ENCODE measurements around the gene STPG2.

The STPG2 gene

DNA sequence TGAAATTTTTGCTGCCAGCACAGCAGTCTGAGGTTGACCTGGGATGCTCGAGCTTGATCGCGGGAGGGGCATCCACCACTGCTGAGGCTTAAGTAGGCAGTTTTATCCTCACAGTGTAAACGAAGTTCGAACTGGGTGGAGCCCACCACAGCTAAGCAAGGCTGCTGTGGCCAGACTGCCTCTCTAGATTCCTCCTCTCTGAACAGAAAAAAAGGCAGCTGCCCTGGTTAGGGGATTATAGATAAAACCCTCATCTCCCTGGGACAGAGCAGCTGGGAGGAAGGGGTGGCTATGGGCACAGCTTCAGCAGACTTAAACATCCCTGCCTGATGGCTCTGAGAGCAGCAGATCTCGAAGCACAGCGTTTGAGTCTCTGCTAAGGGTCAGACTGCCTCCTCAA lies 314.6 kb downstream of the STPG2 start:
- DNase-seq: no peak

DNA sequence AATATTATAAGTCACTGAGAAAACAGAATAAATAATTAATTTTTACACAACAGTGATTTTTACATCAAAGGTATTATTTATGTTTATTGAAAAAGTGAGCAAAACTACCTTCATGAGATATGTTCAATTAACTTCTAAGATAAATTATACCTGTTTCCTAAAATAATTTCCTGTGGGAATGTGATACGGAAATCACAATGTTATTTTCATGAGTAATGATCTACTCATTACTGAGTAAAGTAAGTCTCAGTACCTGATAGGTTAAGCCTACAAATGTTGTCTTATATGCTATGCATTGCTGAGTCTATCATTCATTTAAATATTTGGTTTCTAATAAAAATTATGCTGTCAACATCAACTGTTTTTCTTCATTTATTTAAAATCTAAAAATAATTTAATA lies 324.0 kb downstream of the STPG2 start:
- no peak for DNase-seq

DNA sequence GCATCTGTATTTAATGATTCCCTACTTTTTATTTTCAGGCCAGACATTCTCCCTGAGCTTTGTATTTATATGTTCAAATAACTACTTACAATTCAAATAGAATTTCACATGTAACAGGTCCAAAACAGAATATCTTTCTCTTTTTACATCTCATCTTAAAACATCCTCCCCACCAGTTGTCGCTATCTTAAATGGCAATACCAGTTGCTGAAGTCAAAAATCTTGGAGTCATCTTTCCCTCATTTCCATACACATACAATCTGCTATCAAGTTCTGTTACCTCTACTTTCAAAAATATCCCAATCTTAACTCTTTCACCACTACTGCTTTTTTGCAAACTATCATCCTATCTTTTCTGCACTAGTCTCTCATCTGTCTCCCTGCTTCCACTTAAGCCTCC lies 330.5 kb downstream of the STPG2 start:
- no peak for DNase-seq

DNA sequence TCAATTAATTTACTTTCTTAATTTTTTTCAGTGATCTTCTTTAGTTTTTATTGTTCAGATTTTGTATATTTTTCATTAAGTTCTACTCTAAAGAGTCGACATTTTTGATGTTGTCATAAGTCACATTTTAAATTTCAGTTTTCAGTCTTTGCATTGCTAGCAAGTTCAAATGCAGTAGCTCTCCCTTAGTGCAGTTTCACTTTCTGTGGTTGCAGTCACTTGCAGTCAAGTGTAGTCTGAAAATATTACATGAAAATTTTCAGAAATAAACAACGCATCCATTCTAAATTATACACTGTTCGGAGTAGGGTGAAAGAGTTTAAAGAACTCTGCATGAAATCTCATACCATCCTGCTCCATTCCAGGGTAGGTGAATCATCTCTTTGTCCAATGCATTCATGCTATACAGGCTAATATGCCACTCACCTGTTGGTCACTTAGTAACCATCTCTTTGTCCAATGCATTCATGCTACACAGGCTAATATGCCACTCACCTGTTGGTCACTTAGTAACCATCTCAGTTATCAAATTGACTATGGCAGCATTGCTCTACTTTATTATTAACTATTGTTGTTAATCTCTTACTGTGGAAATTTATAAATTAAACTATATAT lies 356.9 kb downstream of the STPG2 start:
- DNase-seq: no peak

DNA sequence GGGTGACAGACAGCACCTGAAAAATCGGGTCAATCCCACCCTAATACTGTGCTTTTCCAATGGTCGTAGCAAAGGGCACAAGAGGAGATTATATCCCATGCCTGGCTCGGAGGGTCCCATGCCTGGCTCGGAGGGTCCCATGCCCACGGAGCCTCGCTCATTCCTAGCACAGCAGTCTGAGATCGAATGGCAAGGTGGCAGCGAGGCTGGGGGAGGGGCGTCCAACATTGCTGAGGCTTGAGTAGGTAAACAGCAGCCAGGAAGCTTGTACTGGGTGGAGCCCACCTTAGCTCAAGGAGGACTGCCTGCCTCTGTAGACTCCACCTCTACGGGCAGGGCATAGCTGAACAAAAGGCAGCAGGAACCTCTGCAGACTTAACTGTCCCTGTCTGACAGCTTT lies 365.1 kb downstream of the STPG2 start:
- DNase-seq: no peak

DNA sequence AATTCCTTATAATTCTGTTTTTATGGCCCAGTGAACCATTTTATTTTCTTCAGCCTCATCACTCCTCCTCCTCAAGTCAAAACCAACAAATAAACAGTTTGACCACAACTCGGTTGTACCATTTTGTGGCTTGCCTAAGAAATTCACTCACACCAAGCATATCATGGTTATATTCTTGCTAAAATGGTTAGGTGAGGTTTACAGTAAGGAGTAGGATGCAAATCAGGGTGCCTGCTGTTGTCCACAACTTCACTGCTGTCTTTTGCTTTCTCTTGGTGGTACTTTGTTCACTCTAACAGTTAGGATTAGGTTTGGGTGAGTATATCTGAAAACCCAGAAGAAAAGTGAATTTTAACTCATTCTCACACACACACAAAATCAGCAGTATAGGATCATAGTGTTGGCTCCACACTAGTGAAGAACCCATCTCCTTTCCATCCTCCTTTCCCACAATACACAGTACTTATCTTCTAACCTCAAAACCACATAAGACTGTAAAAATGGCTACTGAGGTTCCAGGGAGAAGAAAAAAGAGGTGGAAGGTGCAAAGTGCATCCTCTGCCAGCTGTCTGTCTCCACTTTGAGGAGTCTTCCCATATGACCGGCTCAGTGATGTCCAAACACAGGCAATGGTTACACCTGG lies 368.8 kb downstream of the STPG2 start:
- DNase-seq: no peak

DNA sequence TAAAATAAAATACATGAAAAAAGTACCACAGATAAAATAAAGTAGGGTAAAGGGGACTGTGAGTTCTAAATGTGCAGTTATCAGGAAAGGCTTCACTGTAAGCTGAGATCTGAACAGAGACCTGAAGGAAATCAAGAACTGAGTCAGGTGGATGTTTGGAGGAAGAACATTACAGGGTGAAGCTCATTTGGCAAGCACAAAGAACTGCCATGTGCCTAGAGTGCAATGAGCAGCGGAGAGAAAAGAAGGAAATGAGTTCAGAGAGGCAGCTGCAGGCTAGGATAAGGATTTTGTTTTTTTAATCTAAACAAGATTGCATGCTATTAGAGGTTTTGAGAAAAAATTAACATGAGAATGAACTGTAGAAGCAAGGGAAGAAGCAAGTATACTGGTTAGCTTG lies 373.1 kb downstream of the STPG2 start:
- DNase-seq: no peak

DNA sequence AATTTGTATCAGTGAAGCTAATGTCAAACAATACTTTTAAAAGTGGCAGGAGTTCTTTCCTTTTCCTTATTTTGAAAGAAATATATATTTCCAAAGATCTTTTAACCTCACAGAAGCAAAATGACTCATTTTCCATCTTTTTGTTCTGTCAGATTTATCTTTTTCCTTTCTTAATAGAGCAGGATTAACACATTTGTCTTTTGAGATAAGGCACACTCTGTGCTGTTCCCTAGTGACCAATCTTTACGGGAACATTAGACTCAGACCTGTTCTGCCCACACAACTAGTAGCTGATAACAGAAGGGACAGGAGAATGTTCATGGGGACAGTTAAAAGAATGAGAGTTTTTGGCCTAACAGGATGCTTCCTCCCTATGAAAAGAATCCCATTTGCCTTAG lies 381.2 kb downstream of the STPG2 start:
- DNase-seq: no peak

DNA sequence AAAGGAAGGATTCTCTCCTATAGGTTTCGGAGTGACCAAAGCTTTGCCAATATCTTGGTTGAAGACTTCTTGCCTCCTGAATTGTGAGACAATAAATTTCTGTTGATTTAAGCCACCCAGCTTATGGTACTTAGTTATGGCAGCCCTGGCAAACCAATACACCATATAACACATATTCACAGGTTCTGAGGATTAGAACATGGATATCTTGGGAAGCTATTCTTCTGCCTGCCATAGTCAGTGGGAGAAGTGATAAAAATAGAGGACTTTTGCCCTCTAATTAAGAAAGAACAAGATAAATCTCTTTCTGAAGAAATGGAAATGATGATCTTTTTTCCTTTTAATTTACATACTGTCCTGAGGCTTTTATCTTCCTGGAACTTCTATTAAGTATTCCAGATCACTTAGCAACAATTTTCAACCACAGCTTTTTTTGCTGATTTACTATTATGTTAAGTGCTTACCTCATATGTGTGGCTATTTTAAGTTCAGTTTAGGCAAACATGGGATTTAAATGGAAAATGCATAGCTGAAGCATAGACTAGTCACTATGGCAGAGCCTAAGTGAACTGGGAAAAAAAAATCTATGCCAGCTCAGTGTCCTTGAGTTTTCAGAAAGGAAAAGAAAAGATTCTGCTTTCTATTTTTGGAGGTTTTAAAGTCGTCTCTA lies 381.7 kb downstream of the STPG2 start:
- no peak for DNase-seq

DNA sequence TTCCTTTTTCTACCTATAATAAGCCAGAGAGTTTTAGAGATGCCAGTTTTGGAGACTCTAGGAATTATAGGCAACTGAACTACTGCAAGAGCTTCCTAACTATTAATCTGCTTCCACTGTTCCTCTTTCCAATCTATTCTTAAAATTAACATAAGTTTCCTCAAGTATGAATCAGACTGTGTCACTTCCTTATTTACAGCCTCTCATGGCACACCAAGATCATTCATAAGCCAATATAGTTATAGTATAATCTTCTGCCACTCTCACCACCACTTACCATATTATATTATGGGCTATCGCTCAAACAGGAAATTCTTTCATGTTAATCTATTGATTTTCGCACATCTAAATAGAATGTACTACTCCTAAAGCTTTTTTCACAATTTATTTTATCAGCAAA lies 383.5 kb downstream of the STPG2 start:
- no peak for DNase-seq

DNA sequence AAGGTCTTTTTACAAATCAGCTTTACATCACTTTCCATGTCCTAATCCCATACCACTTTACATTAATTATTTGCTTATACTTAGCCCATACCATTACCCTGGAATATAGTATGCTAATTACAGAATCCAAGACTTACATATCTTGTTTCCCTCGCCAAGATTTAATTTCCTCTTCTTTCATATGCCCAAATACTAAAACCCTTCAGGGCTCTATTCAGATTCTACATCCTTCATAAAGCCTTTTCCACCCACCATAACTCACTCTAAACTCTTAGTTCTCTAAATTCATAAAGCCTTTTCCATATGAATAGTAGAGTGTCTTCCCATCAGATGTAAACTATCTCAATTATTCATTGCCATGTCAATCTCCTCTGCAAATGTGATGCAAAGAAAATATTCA lies 390.7 kb downstream of the STPG2 start:
- DNase-seq: no peak

DNA sequence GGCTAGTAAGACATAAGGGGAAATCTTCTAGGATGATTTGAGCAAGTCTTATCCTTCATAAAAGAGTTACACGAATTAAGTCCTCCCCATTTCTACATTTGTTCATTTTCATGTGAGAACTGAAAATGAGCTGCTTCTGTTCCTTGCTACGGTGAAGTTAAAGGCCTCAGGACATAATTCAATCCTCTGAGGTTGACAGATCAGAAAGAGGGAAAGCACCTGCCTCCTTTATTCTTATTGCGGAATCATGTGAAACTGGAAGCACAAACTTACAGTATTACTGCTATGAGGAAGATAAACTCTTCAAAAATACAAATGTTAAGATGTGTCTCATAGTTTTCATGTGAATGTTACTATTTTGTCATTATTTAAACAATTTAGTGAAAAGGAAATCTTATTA lies 395.3 kb downstream of the STPG2 start:
- DNase-seq: no peak

DNA sequence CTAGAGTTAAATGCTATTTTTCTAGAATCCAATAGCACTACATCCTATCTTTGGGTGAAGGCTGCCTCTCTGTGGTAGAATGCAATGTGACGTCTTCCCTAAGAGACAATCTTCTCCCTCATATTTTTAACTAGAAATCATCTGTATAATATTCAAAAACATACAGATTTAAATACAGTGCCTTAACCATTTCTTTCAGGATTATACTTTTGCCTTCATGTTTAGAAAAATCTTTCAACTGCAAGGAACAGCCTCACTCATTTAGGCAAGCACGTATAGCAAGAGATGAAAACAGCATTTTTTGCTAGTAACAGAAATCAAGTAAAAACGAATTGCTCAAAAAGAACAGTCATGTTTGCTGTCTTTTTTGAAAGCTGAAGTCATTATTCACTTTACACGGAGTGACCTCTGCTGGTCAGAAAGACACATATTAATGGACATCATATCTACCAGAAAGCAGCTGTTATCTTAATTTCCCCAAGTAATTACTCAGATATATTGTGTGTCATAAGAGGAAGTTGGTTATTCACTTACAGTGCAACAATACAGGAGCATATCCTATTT lies 422.3 kb downstream of the STPG2 start:
- DNase-seq: peak in 4 of 51 donors; percentile 0 to 45 (median 1)

DNA sequence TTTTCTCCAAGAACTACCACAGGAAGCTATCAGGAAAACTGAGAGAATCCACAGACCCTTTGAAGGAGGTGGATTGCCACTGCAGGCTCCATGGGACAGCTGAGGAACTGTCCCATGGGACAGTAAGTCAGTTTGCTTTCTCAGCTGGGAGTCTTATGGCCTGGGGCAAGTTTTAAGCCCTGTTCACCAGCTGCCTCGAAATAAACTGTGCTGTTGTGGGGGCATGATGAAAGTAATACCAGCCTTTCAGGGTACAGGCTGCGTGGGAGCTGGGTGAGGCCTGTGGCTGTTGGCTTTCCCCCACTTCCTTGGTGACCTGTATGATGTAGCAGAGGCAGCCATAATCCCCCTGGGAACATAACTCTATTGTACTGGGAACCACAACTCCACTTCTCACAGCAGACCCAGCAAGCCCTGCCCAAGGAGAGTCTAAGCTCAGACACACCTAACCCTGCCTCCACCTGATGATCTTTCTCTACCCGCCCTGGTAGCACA lies 452.1 kb downstream of the STPG2 start:
- no peak for DNase-seq

DNA sequence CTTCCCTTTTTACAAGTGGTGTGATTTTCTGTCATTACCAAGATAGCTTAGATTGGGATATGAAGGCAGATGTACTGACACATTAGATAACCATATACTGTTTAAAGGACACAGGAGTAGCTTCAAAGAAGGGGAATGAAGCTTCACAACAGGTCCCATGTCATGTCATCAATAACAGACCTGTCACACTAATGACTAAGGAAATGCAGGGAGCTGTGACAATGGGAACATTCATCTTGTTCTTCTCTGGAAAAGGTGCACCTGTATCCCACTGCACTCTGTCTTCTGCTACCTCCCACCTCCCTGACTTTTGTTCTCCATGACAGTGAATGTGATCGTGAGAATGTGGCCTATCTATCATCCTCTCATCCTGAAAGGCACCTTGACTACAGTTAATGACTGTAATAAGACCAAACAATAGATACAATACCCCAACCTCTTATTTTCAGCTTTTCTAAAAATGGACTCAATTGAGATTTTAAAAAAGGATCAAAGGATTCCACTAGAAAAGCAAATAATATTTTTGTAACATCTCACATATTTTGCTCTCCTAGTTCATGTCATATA lies 472.5 kb downstream of the STPG2 start:
- DNase-seq: peak in 1 of 51 donors; percentile 3

DNA sequence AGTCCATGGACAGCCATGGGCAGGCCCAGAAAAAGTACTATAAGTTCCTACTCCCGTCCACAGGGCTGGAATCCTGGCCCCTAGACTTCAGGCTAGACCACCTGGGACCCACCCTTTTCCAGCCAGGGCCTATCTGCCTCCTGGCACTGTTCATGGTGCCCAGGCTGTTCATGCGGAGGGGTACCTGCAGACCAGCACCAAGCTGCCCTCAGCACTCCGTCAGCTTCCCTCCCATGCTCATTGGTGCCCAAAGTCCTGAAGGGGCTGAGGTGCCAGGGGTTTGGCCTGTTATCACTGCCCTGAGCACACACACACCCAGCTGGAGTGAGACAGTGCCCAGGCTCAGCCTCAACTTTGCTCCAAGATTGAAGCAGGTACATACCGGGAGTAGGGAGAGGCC lies 477.7 kb downstream of the STPG2 start:
- DNase-seq: no peak

DNA sequence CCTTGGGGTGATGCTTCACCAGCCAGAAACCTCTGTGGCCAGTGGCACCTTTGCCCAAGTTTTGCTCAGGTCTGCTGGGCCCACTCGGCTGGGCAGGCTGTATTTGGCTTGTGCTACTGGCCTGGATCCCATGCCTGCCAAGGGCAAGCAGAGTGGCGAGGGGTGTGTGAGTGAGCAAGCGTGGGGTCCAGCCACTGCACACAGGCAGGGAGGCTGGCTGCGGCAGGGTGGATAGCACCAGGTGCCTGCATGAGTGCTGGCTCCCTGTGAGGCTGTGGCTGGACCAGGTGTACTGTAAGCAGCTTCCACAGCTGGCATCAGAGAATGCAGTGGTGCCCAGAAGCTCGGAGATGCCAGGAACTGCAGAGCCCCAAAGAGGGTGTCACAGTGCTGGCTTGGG lies 478.5 kb downstream of the STPG2 start:
- no peak for DNase-seq

DNA sequence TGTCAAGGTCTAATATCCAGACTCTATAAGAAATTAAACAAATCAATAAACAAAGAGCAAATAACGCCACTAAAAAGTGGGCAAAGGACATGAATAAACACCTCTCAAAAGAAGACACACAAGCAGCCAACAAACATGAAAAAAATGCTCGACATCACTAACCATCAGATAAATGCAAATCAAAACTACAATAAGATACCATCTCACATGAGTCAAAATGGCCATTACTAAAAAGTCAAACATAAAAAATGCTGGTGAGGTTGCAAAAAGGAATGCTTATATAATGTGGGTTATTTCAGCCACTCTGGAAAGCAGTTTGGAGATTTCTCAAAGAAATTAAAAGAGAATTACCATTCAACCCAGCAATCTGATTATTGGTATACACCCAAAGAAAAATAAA lies 481.1 kb downstream of the STPG2 start:
- DNase-seq: no peak

DNA sequence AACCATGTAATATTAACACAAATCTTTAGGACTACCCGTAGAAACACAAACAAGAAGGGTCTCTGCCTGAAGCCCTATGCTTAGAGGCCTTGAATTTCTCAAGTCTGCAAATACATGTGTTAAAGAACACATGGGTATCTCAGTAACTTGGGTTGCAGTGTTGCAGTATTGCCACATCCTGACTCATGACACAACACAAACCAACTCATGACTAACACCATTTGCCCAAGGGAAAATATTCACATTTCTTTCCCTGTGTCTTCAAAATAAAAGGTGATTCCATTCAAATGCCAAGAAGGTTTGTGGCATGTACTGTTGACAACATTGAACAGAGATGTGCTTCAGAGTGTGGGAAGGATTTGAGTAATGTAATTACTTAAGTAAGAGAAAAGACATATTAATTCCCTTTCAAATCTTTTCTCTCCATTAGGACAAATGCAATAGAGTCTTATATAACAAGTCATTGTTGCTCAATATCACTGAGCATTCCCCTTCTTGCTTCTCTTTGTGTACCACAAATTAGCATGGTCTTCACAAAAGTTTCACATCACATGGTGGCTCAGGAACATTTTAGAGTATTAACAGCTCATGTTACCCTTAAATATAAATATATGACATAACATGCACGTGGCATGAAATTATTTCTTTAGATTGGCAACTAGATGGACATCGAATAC lies 487.1 kb downstream of the STPG2 start:
- no peak for DNase-seq

DNA sequence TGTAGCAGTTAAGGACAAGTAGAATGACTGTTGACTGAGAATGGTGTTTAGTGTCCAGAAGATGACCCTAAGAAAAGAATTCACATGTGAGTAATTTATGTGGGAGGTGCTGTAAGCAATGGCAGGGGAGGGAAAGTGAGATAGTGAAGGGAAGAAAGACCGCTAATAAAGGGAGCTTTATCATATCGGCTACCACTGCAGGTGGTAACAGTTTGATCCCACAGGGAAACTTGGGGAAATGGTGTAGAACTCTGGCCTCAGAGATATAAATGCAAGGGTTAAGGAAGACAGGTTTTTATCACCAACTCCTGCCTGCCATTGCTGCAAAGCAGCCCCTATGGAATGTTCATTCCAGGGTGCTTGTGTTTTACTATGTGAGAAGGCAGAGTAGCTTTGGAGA lies 489.6 kb downstream of the STPG2 start:
- no peak for DNase-seq

DNA sequence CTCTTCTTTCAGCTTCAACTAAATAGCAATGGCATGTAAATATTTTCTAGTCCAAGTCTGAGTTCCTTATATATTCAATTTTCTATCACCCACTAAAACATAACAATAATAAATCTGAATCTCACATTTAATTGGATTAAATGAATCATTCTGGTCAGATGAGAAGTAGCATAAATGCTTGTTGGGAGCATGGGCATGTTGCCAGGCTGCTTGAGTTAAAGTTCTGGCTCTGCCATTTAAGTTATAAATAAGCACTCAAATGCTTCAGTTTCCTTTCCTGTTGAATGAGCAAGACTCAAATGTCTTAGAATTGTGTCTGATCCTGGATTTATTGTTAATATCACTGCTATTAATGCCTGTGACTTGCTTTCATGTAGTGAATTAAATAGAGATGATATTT lies 496.3 kb downstream of the STPG2 start:
- DNase-seq: peak in 1 of 51 donors; percentile 1

All from hypothalamus (tissue), 51 donors.